Stomach (tissue), 19 donors: ENCODE results near the gene RTKN2. TPM values are rescaled to one million over a fixed set of nuclear protein-coding genes. Genes with fewer than 3 reads are reported as not detected.
A peak's percentile ranks its signal among the peaks of the same experiment; 100 is the strongest.

Experiments used
- DNase-seq, 2 donors: peaks; one replicate each; pipeline versions ENCODE4 v3.0.0 to v3.0.0-alpha.2; 2013 to 2019
- H3K27ac ChIP-seq, 5 donors: fragments of 200-600 bp in 4 of 5; sonication (generic) in 4 of 5; one replicate each; pipeline ENCODE4 v1.5.1; 2013 to 2019; ENCODE audit warnings: mild to moderate bottlenecking in 1 of 5, moderate library complexity in 1 of 5
- H3K27me3 ChIP-seq, 3 donors: fragments of 200-600 bp; sonication (generic); one replicate each; pipeline ENCODE4 v1.5.1; 2017 to 2019; ENCODE audit warnings: mixed run types in 1 of 3
- H3K36me3 ChIP-seq, 4 donors: fragments of 200-600 bp; sonication (generic); 1 replicate in 3 of 4; 2 replicates in 1 of 4; pipeline ENCODE4 v1.5.1; 2016 to 2019
- H3K4me1 ChIP-seq, 4 donors: fragments of 200-600 bp; sonication (generic); one replicate each; pipeline ENCODE4 v1.5.1; 2016 to 2019
- H3K4me3 ChIP-seq, 4 donors: fragments of 200-600 bp; sonication (generic) in 3 of 4; one replicate each; pipeline ENCODE4 v1.5.1; 2016 to 2019; ENCODE audit warnings: mild to moderate bottlenecking in 1 of 4
- H3K9me3 ChIP-seq, 4 donors: fragments of 200-600 bp; sonication (generic); one replicate each; pipeline ENCODE4 v1.5.1; 2016 to 2019
- CTCF ChIP-seq, 7 experiments: fragments of 450-650 bp in 4 of 7; fragments of 200-600 bp in 3 of 7; sonication (generic) in 3 of 7; IDR thresholded peaks; one replicate each; pipeline ENCODE4 v1.5.1; 2016 to 2019; ENCODE audit warnings: antibody characterized with exemption in 7 of 7, control low read depth in 2 of 7, mild to moderate bottlenecking in 1 of 7
- EP300 ChIP-seq: sonication (generic); formaldehyde crosslinking; IDR thresholded peaks from one replicate; pipeline ENCODE4 v1.6.1; 2017; ENCODE audit warnings: antibody characterized with exemption
- POLR2A ChIP-seq, 4 donors: fragments of 450-650 bp; IDR thresholded peaks; one replicate each; pipeline ENCODE4 v1.6.1; 2016; ENCODE audit warnings: antibody characterized with exemption in 4 of 4, control low read depth in 2 of 4, mild to moderate bottlenecking in 1 of 4, moderate library complexity in 1 of 4
- POLR2AphosphoS5 ChIP-seq, 3 donors: sonication (generic); formaldehyde crosslinking; IDR thresholded peaks; one replicate each; pipeline ENCODE4 v1.6.1; 2016; ENCODE audit warnings: antibody characterized with exemption in 3 of 3
- WGBS, 5 donors: extraction: QIAGEN DNeasy Blood & Tissue Kit in 3 of 5; methylation state at CpG; one replicate each; pipeline versions ENCODE4 v1.1.5 to v1.1.7; 2013 to 2018; 5-methylcytosine and 5-hydroxymethylcytosine counted together
- intact Hi-C: fragments of 100-400 bp; cut with DNase I; formaldehyde crosslinking; loops from one replicate; pipeline ENCODE4 v1.15.1; 2023; ENCODE audit warnings: low total_unique reads
- long read RNA-seq, 10 donors: transcript quantifications; one replicate each; lab custom pipeline, GENCODE V29; 2026
- polyA plus RNA-seq, 3 donors: library from polyadenylated mRNA; stranded (reverse); fragments of 200-250 nt; gene quantifications; one replicate each; pipeline ENCODE4 v1.2.3, GENCODE V29; 2013
- total RNA-seq, 5 donors: library from RNA; depleted of rRNA; stranded (reverse); fragments of >200 nt; gene quantifications; one replicate each; pipeline versions ENCODE4 v1.1.0 to v1.2.3, GENCODE V29; 2014 to 2016
- donor health status: healthy with polysubstance abuse.
- donor health status: Bipolar disorder and iron deficiency.
- donor health status: healthy.

The RTKN2 gene
- total RNA-seq (1 to 10 TPM in 2 of 5 donors, under 1 TPM in 1, not detected in 2; 0.58 to 8.4 (median 2.9) TPM), polyA plus RNA-seq (1 to 10 TPM in 1 of 3 donors, under 1 TPM in 2; 0.15 to 3.0 (median 0.68) TPM)
- long read RNA-seq, donor 1, partial matches to known transcripts = 0 of 1 reads
- long read RNA-seq, donor 1, other reads (novel, unspliced or antisense) = 0 of 1 reads
- long read RNA-seq, donor 2 = 0 reads
- long read RNA-seq, donor 3, partial matches to known transcripts = 0 of 3 reads
- long read RNA-seq, donor 3, other reads (novel, unspliced or antisense) = 0 of 3 reads
- long read RNA-seq, donor 4 = 0 reads
- long read RNA-seq, donor 5, full-length matches to known transcripts = 6 of 6 reads
- long read RNA-seq, donor 5, partial matches to known transcripts = 0 of 6 reads
- long read RNA-seq, donor 5, other reads (novel, unspliced or antisense) = 0 of 6 reads
- long read RNA-seq, donor 6, full-length matches to known transcripts = 4 of 4 reads
- long read RNA-seq, donor 6, partial matches to known transcripts = 0 of 4 reads
- long read RNA-seq, donor 6, other reads (novel, unspliced or antisense) = 0 of 4 reads
- long read RNA-seq, donor 7, partial matches to known transcripts = 0 of 1 reads
- long read RNA-seq, donor 7, other reads (novel, unspliced or antisense) = 0 of 1 reads
- long read RNA-seq, donor 8, full-length matches to known transcripts = 3 of 3 reads
- long read RNA-seq, donor 8, partial matches to known transcripts = 0 of 3 reads
- long read RNA-seq, donor 8, other reads (novel, unspliced or antisense) = 0 of 3 reads
- long read RNA-seq, donor 9, partial matches to known transcripts = 0 of 3 reads
- long read RNA-seq, donor 9, other reads (novel, unspliced or antisense) = 0 of 3 reads
- long read RNA-seq, donor 10 = 0 reads

GRCh38 chr10:62268399-62269114, at the start of gene RTKN2:
TSS of gene RTKN2 (minus strand) at chr10:62268844. CDS start at chr10:62268610, 234 bp downstream.
- peaks cover 0 to 10% (median 0%) of the 10 kb centered on the region in 3 donors for H3K27me3 ChIP-seq
- peak within 1 kb of the TSS; percentile 70 to 80 (median 70) for H3K4me3 ChIP-seq
- peak; percentile 82 to 99 for DNase-seq
- peaks cover 4 to 17% (median 12%) of the 10 kb centered on the region in 4 donors for H3K4me1 ChIP-seq
- intact Hi-C loops = no loop called here
- H3K27ac ChIP-seq = peak within 1 kb of the TSS; percentile 11 to 52 (median 44)
- H3K9me3 ChIP-seq = no peaks in the 10 kb centered on the region
- no peaks in the 10 kb centered on the region for H3K36me3 ChIP-seq
- TF ChIP-seq POLR2AphosphoS5 (IDR thresholded peaks at IDR 0.05) (peak in 2 of 3 donors; percentile 5 to 39), POLR2A (IDR thresholded peaks at IDR 0.05) (no peak)
- WGBS, 5 donors = 0 to 1% (median 1%) methylated on average over 27 to 63 of the region's 63 CpGs

- Histone ChIP-seq H3K4me3 (no peak overlapping the region), H3K4me1 (no peaks in the 10 kb centered on the region), H3K27ac (no peak overlapping the region), H3K27me3 (no peaks in the 10 kb centered on the region), H3K36me3 (no peaks in the 10 kb centered on the region), H3K9me3 (no peaks in the 10 kb centered on the region)
- intact Hi-C loops = no loop called here
- no peak for TF ChIP-seq POLR2A (IDR thresholded peaks at IDR 0.05)
- no peak for TF ChIP-seq EP300
- no peak for TF ChIP-seq CTCF (IDR thresholded peaks at IDR 0.05)
- TF ChIP-seq POLR2AphosphoS5 (IDR thresholded peaks at IDR 0.05) = no peak
- 61 to 81% (median 71%) methylated on average over 6 of the region's 6 CpGs for WGBS, 5 donors
- DNase-seq = no peak
Measured at GRCh38 chr10:62317257-62317656, 48.6 kb upstream of the RTKN2 start.

GRCh38 chr10:62309254-62309653, 40.6 kb upstream of the RTKN2 start:
- H3K27ac ChIP-seq = no peak overlapping the region
- WGBS, 5 donors = 81 to 100% (median 95%) methylated on average over 2 of the region's 2 CpGs
- no peaks in the 10 kb centered on the region for H3K36me3 ChIP-seq
- H3K4me3 ChIP-seq = no peak overlapping the region
- no peaks in the 10 kb centered on the region for H3K9me3 ChIP-seq
- intact Hi-C loops = no loop called here
- H3K27me3 ChIP-seq = peaks cover 0 to 3% (median 0%) of the 10 kb centered on the region in 3 donors
- TF ChIP-seq POLR2AphosphoS5 (IDR thresholded peaks at IDR 0.05) (no peak), EP300 (no peak), CTCF (IDR thresholded peaks at IDR 0.05) (no peak), POLR2A (IDR thresholded peaks at IDR 0.05) (no peak)
- H3K4me1 ChIP-seq = no peaks in the 10 kb centered on the region
- DNase-seq = no peak

GRCh38 chr10:62308101-62308500, 39.5 kb upstream of the RTKN2 start:
- TF ChIP-seq POLR2A (IDR thresholded peaks at IDR 0.05) (no peak), POLR2AphosphoS5 (IDR thresholded peaks at IDR 0.05) (no peak), EP300 (no peak), CTCF (IDR thresholded peaks at IDR 0.05) (no peak)
- no peaks in the 10 kb centered on the region for H3K4me1 ChIP-seq
- DNase-seq = no peak
- H3K4me3 ChIP-seq = no peak overlapping the region
- H3K27ac ChIP-seq = no peak overlapping the region
- no peaks in the 10 kb centered on the region for H3K9me3 ChIP-seq
- peaks cover 0 to 3% (median 0%) of the 10 kb centered on the region in 3 donors for H3K27me3 ChIP-seq
- intact Hi-C loops = no loop called here
- H3K36me3 ChIP-seq = no peaks in the 10 kb centered on the region
